Measurements from ENCODE around the gene MVD. TPM values are rescaled to one million over a fixed set of nuclear protein-coding genes. Genes with fewer than 3 reads are reported as not detected.

The MVD gene
- polyA plus RNA-seq, 1 donor (not counting 4 experiments of a cell fraction or from before 2014, with no cell fraction given): 59.6 TPM

DNA sequence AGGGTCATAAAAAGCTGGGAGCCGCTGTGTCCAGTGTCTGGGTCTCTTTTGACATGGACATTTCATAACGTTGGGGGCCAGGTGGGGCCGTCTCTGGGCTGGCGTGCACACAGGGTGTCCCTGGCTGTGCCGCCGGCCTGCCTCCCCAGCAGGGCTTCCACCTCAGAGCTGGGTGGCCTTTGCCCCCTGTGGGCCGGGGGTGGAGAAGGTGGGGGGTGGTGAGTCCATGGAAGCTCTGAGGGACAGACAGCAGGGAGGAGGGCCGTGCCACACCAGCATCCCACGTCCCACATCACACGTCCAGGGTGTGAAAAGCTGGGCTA, 24.3 kb upstream of the MVD start:
- no peaks in the 10 kb centered on the region for H3K79me2 ChIP-seq (ENCODE audit: control insufficient read depth, insufficient read depth, low read length)
- no peaks in the 10 kb centered on the region for H3K36me3 ChIP-seq (ENCODE audit: control insufficient read depth in 2 of 2, extremely low read depth in 1 of 2, insufficient read depth in 2 of 2, low read length in 2 of 2)
- no peak for TF ChIP-seq EZH2 (IDR thresholded peaks at IDR 0.05; ENCODE audit: low read length)
- TF ChIP-seq, protein P1, sequence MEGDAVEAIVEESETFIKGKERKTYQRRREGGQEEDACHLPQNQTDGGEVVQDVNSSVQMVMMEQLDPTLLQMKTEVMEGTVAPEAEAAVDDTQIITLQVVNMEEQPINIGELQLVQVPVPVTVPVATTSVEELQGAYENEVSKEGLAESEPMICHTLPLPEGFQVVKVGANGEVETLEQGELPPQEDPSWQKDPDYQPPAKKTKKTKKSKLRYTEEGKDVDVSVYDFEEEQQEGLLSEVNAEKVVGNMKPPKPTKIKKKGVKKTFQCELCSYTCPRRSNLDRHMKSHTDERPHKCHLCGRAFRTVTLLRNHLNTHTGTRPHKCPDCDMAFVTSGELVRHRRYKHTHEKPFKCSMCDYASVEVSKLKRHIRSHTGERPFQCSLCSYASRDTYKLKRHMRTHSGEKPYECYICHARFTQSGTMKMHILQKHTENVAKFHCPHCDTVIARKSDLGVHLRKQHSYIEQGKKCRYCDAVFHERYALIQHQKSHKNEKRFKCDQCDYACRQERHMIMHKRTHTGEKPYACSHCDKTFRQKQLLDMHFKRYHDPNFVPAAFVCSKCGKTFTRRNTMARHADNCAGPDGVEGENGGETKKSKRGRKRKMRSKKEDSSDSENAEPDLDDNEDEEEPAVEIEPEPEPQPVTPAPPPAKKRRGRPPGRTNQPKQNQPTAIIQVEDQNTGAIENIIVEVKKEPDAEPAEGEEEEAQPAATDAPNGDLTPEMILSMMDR (optimal IDR thresholded peaks at IDR 0.05 in 1 of 3, IDR thresholded peaks at IDR 0.05 in 1 of 3, conservative IDR thresholded peaks at IDR 0.05 in 1 of 3; ENCODE audit: extremely low read depth in 1 of 3, insufficient read depth in 2 of 3, low read length in 3 of 3): no peak
- no peak overlapping the region for H3K9ac ChIP-seq (ENCODE audit: control insufficient read depth, extremely low read depth, insufficient read depth, low read length)
- no peak overlapping the region for H2AFZ ChIP-seq (ENCODE audit: control insufficient read depth, low read length)
- dilution Hi-C loops (cut with MboI; ENCODE audit: extremely low pct_ligation_motif_present, low sequenced_read_pairs): no loop called here
- H3K9me3 ChIP-seq (ENCODE audit: control insufficient read depth, low read depth, low read length): no peaks in the 10 kb centered on the region
- H3K27me3 ChIP-seq (ENCODE audit: control insufficient read depth, extremely low read depth, insufficient read depth, low read length): peaks cover 63% of the 10 kb centered on the region
- DNase-seq (ENCODE audit: low read depth, low spot score): no peak
- no peaks in the 10 kb centered on the region for H3K9me1 ChIP-seq (ENCODE audit: control insufficient read depth, extremely low read depth, insufficient read depth, low read length)
- no peak overlapping the region for H3K4me2 ChIP-seq (ENCODE audit: control insufficient read depth, extremely low read depth, insufficient read depth, low read depth, low read length)
- no peak for FAIRE-seq
- no peak overlapping the region for H3K4me3 ChIP-seq (ENCODE audit: control insufficient read depth in 2 of 3, extremely low read depth in 1 of 3, insufficient read depth in 2 of 3, low read depth in 1 of 3, low read length in 3 of 3)
- no peak overlapping the region for H3K27ac ChIP-seq (ENCODE audit: control insufficient read depth, insufficient read depth, low read length)
- peaks cover 14% of the 10 kb centered on the region for H3K4me1 ChIP-seq (ENCODE audit: control insufficient read depth, extremely low read depth, insufficient read depth, low read length)
- peaks cover 2% of the 10 kb centered on the region for H4K20me1 ChIP-seq (ENCODE audit: control insufficient read depth, extremely low read depth, insufficient read depth, low read length)

DNA sequence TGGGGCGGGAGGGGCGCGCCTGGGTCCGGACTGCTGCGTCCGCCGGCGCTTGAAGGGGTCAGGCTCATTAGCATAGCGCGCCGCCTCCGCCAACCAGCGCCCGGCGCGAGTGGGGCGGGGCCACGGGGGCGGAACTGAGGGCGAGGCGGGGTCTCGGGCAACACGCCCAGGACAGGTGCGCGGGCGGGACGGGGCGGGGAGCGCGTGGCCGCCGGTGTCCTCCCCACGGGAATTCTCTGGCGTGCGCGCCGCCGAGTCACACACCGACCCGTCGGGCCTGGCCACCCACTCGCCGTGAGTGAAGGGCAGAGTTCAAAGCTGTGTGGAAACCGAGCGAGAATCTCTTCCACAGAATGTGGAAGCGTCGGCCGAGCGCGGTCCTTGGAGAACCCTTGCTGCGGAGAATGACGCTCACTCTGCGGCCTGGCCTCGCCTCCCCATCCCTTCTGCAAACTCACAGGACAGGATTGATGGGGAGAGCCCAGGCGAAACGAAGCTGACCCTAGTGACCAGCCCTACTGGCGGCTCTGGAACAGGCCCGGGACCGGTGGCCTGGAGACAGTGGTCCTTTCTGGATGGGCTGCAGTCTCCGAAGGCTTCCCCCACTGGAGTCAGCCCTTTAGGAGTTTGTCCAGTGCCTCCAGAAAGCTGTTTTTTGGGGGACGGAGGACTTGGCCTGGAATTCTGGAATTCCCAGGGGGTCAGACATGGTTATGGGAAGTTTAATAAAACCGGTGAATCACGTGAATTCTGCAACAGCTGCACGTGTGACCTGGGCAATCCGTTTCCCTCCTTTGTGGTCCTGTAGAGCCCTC, 23.8 kb upstream of the MVD start, which contains the start of gene SNAI3:
Gene SNAI3 (minus strand): TSS at position 69 of the 815 bp plus-strand sequence. CDS start 101 bp downstream, outside the sequence.
- peaks cover 2% of the 10 kb centered on the region for H4K20me1 ChIP-seq (ENCODE audit: control insufficient read depth, extremely low read depth, insufficient read depth, low read length)
- H3K36me3 ChIP-seq (ENCODE audit: control insufficient read depth in 2 of 2, extremely low read depth in 1 of 2, insufficient read depth in 2 of 2, low read length in 2 of 2): no peaks in the 10 kb centered on the region
- DNase-seq (ENCODE audit: low read depth, low spot score): no peak
- H2AFZ ChIP-seq (ENCODE audit: control insufficient read depth, low read length): peak within 1 kb of the TSS; percentile 6
- H3K4me2 ChIP-seq (ENCODE audit: control insufficient read depth, extremely low read depth, insufficient read depth, low read depth, low read length): peak within 1 kb of the TSS; percentile 85
- H3K27me3 ChIP-seq (ENCODE audit: control insufficient read depth, extremely low read depth, insufficient read depth, low read length): peaks cover 66% of the 10 kb centered on the region
- TF ChIP-seq, protein P1 (optimal IDR thresholded peaks at IDR 0.05 in 1 of 3, IDR thresholded peaks at IDR 0.05 in 1 of 3, conservative IDR thresholded peaks at IDR 0.05 in 1 of 3; ENCODE audit: extremely low read depth in 1 of 3, insufficient read depth in 2 of 3, low read length in 3 of 3): no peak
- TF ChIP-seq EZH2 (IDR thresholded peaks at IDR 0.05; ENCODE audit: low read length): peak; percentile 61
- H3K9me3 ChIP-seq (ENCODE audit: control insufficient read depth, low read depth, low read length): no peaks in the 10 kb centered on the region
- no peak for FAIRE-seq
- no peak within 1 kb of the TSS for H3K27ac ChIP-seq (ENCODE audit: control insufficient read depth, insufficient read depth, low read length)
- no peaks in the 10 kb centered on the region for H3K9me1 ChIP-seq (ENCODE audit: control insufficient read depth, extremely low read depth, insufficient read depth, low read length)
- H3K79me2 ChIP-seq (ENCODE audit: control insufficient read depth, insufficient read depth, low read length): no peaks in the 10 kb centered on the region
- dilution Hi-C loops (cut with MboI; ENCODE audit: extremely low pct_ligation_motif_present, low sequenced_read_pairs): no loop called here
- peaks cover 14% of the 10 kb centered on the region for H3K4me1 ChIP-seq (ENCODE audit: control insufficient read depth, extremely low read depth, insufficient read depth, low read length)
- H3K4me3 ChIP-seq (ENCODE audit: control insufficient read depth in 2 of 3, extremely low read depth in 1 of 3, insufficient read depth in 2 of 3, low read depth in 1 of 3, low read length in 3 of 3): peak within 1 kb of the TSS; percentile 47 to 67 (median 64)
- H3K9ac ChIP-seq (ENCODE audit: control insufficient read depth, extremely low read depth, insufficient read depth, low read length): peak within 1 kb of the TSS; percentile 33
